ENCODE data around the gene INTS6.

The INTS6 gene

GRCh38 chr13:51321836-51322235 is 131.0 kb downstream of the INTS6 start:
- peak; percentile 46 for DNase-seq (ENCODE audit: low read depth, low spot score)

DNA sequence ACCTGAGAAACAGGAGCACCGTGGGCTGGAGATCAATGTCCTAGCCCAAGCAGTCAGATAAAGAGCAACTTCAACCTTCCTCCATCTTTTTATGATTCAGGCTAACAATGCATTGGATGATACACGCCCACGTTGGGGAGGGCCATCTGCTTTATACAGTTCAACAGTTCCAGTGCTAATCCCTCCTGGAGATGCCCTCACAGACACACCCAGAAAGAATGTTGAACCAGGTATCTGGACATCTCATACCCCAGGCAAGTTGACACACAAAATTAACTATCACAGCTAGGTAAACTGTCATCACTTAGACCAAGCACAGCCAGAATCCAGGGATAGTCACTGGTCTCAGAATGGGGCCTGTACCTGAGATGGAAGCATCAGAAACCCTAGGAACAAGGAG is 134.0 kb downstream of the INTS6 start:
- no peak for DNase-seq (ENCODE audit: low read depth, low spot score)

- DNase-seq (ENCODE audit: low read depth, low spot score), result no peak
These were observed 134.8 kb downstream of the INTS6 start for GRCh38 chr13:51318015-51318414.

- DNase-seq (ENCODE audit: low read depth, low spot score), result peak; percentile 80
These were observed 135.6 kb downstream of the INTS6 start for GRCh38 chr13:51317262-51317661.

GRCh38 chr13:51313619-51314018 is 139.2 kb downstream of the INTS6 start:
- DNase-seq (ENCODE audit: low read depth, low spot score), result no peak

- no peak for DNase-seq (ENCODE audit: low read depth, low spot score)
These were observed 140.8 kb downstream of the INTS6 start for GRCh38 chr13:51311957-51312520.
